GM18873 (cell line): ENCODE measurements around the gene FOXK2.
"Not testable (repeated sequence)": the region's sequence is repeated elsewhere in the genome, so short reads cannot be mapped to it uniquely, and the experiment has no call there.

Experiments used
- ATAC-seq: cut with Tn5 transposase; IDR thresholded peaks from one replicate; pipeline ENCODE4 v1.9.1; 2021; ENCODE audit warnings: mild to moderate bottlenecking, moderate library complexity, moderate number of reproducible peaks; ENCODE audit not compliant: unreplicated experiment, low FRiP score

FOXK2 gene

GRCh38 chr17:82528484-82529265 lies 9.1 kb downstream of the FOXK2 start:
- ATAC-seq = no peak

- ATAC-seq = no peak
These were observed 10.4 kb downstream of the FOXK2 start for GRCh38 chr17:82529914-82530300.

- no peak for ATAC-seq
These were observed 11.9 kb downstream of the FOXK2 start for GRCh38 chr17:82531431-82531881.

- no peak for ATAC-seq
These were observed 14.9 kb downstream of the FOXK2 start for GRCh38 chr17:82534401-82534812.

- ATAC-seq = no peak
These were observed 17.1 kb downstream of the FOXK2 start for GRCh38 chr17:82536512-82537201.

- ATAC-seq = not testable (repeated sequence)
These were observed 17.7 kb downstream of the FOXK2 start for GRCh38 chr17:82537228-82537627.

- not testable (repeated sequence) for ATAC-seq
These were observed 19.5 kb downstream of the FOXK2 start for GRCh38 chr17:82539076-82539475.

- ATAC-seq = no peak
These were observed 22.9 kb downstream of the FOXK2 start for GRCh38 chr17:82542439-82542838.

- no peak for ATAC-seq
These were observed 25.0 kb downstream of the FOXK2 start for GRCh38 chr17:82544431-82545070.

GRCh38 chr17:82545071-82545462 lies 25.5 kb downstream of the FOXK2 start:
- no peak for ATAC-seq

GRCh38 chr17:82547981-82548380 lies 28.4 kb downstream of the FOXK2 start:
- ATAC-seq = no peak

GRCh38 chr17:82548681-82549303 lies 29.3 kb downstream of the FOXK2 start:
- ATAC-seq = no peak

GRCh38 chr17:82551779-82552457 lies 32.4 kb downstream of the FOXK2 start:
- ATAC-seq = peak; percentile 55

GRCh38 chr17:82552580-82552979 lies 33.0 kb downstream of the FOXK2 start:
- ATAC-seq = no peak

GRCh38 chr17:82553210-82553930 lies 33.8 kb downstream of the FOXK2 start:
- ATAC-seq = no peak

- ATAC-seq = not testable (repeated sequence)
These were observed 38.0 kb downstream of the FOXK2 start for GRCh38 chr17:82557510-82557909.

GRCh38 chr17:82559566-82560251 lies 40.2 kb downstream of the FOXK2 start:
- no peak for ATAC-seq

GRCh38 chr17:82560252-82560642 lies 40.7 kb downstream of the FOXK2 start:
- ATAC-seq = no peak

GRCh38 chr17:82560802-82561428 lies 41.4 kb downstream of the FOXK2 start:
- ATAC-seq = no peak
